Activated CD4-positive, alpha-beta memory T cell treated with anti-CD3 and anti-CD28 coated beads, Interleukin-2, amount 10 ng/mL, durations not matched to agents 7 days and 5 days (primary cell): ENCODE measurements around the gene FAM9C. TPM values are rescaled to one million over a fixed set of nuclear protein-coding genes. Genes with fewer than 3 reads are reported as not detected.
"Not testable (repeated sequence)": the region's sequence is repeated elsewhere in the genome, so short reads cannot be mapped to it uniquely, and the experiment has no call there.

Experiments used
- CTCF ChIA-PET: fragments of 350-600 bp; sonication (Branson Sonifier 250); formaldehyde crosslinking; loops from one replicate; lab custom pipeline; 2021; ENCODE audit warnings: antibody characterized with exemption, inconsistent platforms; lab: Charles Lee
- POLR2A ChIA-PET: fragments of 350-600 bp; sonication (Branson Sonifier 250); formaldehyde crosslinking; loops from one replicate; lab custom pipeline; 2021; ENCODE audit warnings: antibody characterized with exemption; lab: Charles Lee
- DNase-seq: peaks from one replicate; pipeline ENCODE4 v3.0.0-alpha.2; 2020
- H3K27ac Mint-ChIP-seq: one replicate; pipeline ENCODE4 v1.8.0; 2021; ENCODE audit warnings: mild to moderate bottlenecking, mixed read lengths
- H3K27me3 Mint-ChIP-seq: one replicate; pipeline ENCODE4 v1.8.0; 2021; ENCODE audit warnings: mixed read lengths
- H3K36me3 Mint-ChIP-seq: one replicate; pipeline ENCODE4 v1.8.0; 2021; ENCODE audit warnings: low read depth, mixed read lengths
- H3K4me1 Mint-ChIP-seq: one replicate; pipeline ENCODE4 v1.8.0; 2021; ENCODE audit warnings: mixed read lengths
- H3K4me3 Mint-ChIP-seq: one replicate; pipeline ENCODE4 v1.8.0; 2021; ENCODE audit warnings: mild to moderate bottlenecking, mixed read lengths
- H3K9me3 Mint-ChIP-seq: one replicate; pipeline ENCODE4 v1.8.0; 2021; ENCODE audit warnings: mixed read lengths
- total RNA-seq, 2 experiments: library from RNA; stranded (reverse); gene quantifications; one replicate each; pipeline ENCODE4 v1.2.3, GENCODE V29; 2021

The FAM9C gene
- total RNA-seq, 2 experiments from 2014 or later: not detected

GRCh38 chrX:13028871-13029636, 15.4 kb downstream of the FAM9C start:
- peaks cover 11% of the 10 kb centered on the region for H3K36me3 Mint-ChIP-seq
- H3K27me3 Mint-ChIP-seq: no peaks in the 10 kb centered on the region
- no peaks in the 10 kb centered on the region for H3K9me3 Mint-ChIP-seq
- no peak overlapping the region for H3K27ac Mint-ChIP-seq
- POLR2A ChIA-PET: interaction anchor here (1.0 to 1.4 kb wide), 2 partner anchors 15 to 53 kb away, joined by 3 read pairs; no protein-coding TSS in a partner anchor
- DNase-seq: no peak
- CTCF ChIA-PET: no interaction called here
- H3K4me1 Mint-ChIP-seq: peaks cover 57% of the 10 kb centered on the region
- H3K4me3 Mint-ChIP-seq: no peak overlapping the region

GRCh38 chrX:13026877-13027652, 17.4 kb downstream of the FAM9C start:
- Mint-ChIP-seq H3K9me3 (no peaks in the 10 kb centered on the region), H3K27ac (peak overlapping the region; percentile 56), H3K36me3 (peaks cover 11% of the 10 kb centered on the region), H3K4me1 (peaks cover 65% of the 10 kb centered on the region), H3K4me3 (no peak overlapping the region), H3K27me3 (no peaks in the 10 kb centered on the region)
- DNase-seq: no peak
- ChIA-PET POLR2A (interaction anchor here (0.8 to 1.4 kb wide), 6 partner anchors 14 to 65 kb away, joined by 3 to 5 read pairs (median 4); partner anchors contain the start of gene TMSB4X), CTCF (interaction anchor here (1.6 kb wide), 1 partner anchor 64 kb away, joined by 3 read pairs; no protein-coding TSS in a partner anchor)

GRCh38 chrX:13024986-13025385, 19.4 kb downstream of the FAM9C start:
- H3K27ac Mint-ChIP-seq: no peak overlapping the region
- H3K9me3 Mint-ChIP-seq: no peaks in the 10 kb centered on the region
- peaks cover 56% of the 10 kb centered on the region for H3K4me1 Mint-ChIP-seq
- DNase-seq: no peak
- no peak overlapping the region for H3K4me3 Mint-ChIP-seq
- no peaks in the 10 kb centered on the region for H3K27me3 Mint-ChIP-seq
- CTCF ChIA-PET: no interaction called here
- POLR2A ChIA-PET: interaction anchor here (0.6 to 2.5 kb wide), 2 partner anchors 47 to 52 kb away, joined by 3 to 13 read pairs; no protein-coding TSS in a partner anchor
- peaks cover 11% of the 10 kb centered on the region for H3K36me3 Mint-ChIP-seq

- DNase-seq: no peak
- Mint-ChIP-seq H3K4me1 (peaks cover 46% of the 10 kb centered on the region), H3K27ac (no peak overlapping the region), H3K36me3 (peaks cover 11% of the 10 kb centered on the region), H3K9me3 (no peaks in the 10 kb centered on the region), H3K27me3 (no peaks in the 10 kb centered on the region), H3K4me3 (no peak overlapping the region)
- CTCF ChIA-PET: no interaction called here
- POLR2A ChIA-PET: interaction anchor here (2.5 kb wide), 1 partner anchor 46 kb away, joined by 13 read pairs; no protein-coding TSS in a partner anchor
Observed at GRCh38 chrX:13023979-13024378, 20.4 kb downstream of the FAM9C start.

- Mint-ChIP-seq H3K9me3 (no peaks in the 10 kb centered on the region), H3K36me3 (peaks cover 11% of the 10 kb centered on the region), H3K4me1 (peaks cover 44% of the 10 kb centered on the region), H3K27me3 (no peaks in the 10 kb centered on the region), H3K4me3 (no peak overlapping the region), H3K27ac (no peak overlapping the region)
- ChIA-PET POLR2A (no interaction called here), CTCF (no interaction called here)
- no peak for DNase-seq
Observed at GRCh38 chrX:13023567-13023966, 20.9 kb downstream of the FAM9C start.

- Mint-ChIP-seq H3K4me1 (peaks cover 41% of the 10 kb centered on the region), H3K36me3 (peaks cover 11% of the 10 kb centered on the region), H3K9me3 (no peaks in the 10 kb centered on the region), H3K27me3 (no peaks in the 10 kb centered on the region), H3K4me3 (no peak overlapping the region), H3K27ac (no peak overlapping the region)
- POLR2A ChIA-PET: interaction anchor here (0.7 kb wide), 1 partner anchor 678 kb away, joined by 3 read pairs; no protein-coding TSS in a partner anchor
- CTCF ChIA-PET: no interaction called here
- no peak for DNase-seq
Observed at GRCh38 chrX:13022926-13023325, 21.5 kb downstream of the FAM9C start.

- H3K27me3 Mint-ChIP-seq, POLR2A ChIA-PET, H3K9me3 Mint-ChIP-seq, H3K27ac Mint-ChIP-seq, DNase-seq, CTCF ChIA-PET, H3K4me3 Mint-ChIP-seq, H3K36me3 Mint-ChIP-seq: not testable (repeated sequence)
- H3K4me1 Mint-ChIP-seq: peaks cover 49% of the 10 kb centered on the region
Observed at GRCh38 chrX:13016731-13017130, 27.7 kb downstream of the FAM9C start.

GRCh38 chrX:13015536-13016236, 28.7 kb downstream of the FAM9C start:
- peaks cover 55% of the 10 kb centered on the region for H3K4me1 Mint-ChIP-seq
- no peak overlapping the region for H3K27ac Mint-ChIP-seq
- ChIA-PET POLR2A (interaction anchor here (1.0 to 3.0 kb wide), 3 partner anchors 40 to 76 kb away, joined by 3 to 28 read pairs (median 3); no protein-coding TSS in a partner anchor), CTCF (no interaction called here)
- no peaks in the 10 kb centered on the region for H3K9me3 Mint-ChIP-seq
- DNase-seq: no peak
- no peak overlapping the region for H3K4me3 Mint-ChIP-seq
- no peaks in the 10 kb centered on the region for H3K27me3 Mint-ChIP-seq
- H3K36me3 Mint-ChIP-seq: peaks cover 6% of the 10 kb centered on the region

GRCh38 chrX:13014111-13015096, 30.0 kb downstream of the FAM9C start:
- POLR2A ChIA-PET: interaction anchor here (0.9 to 20.8 kb wide), 18 partner anchors 8 to 720 kb away, joined by 3 to 693 read pairs (median 4); partner anchors contain the start of genes FAM9C, OFD1, TMSB4X and TRAPPC2

GRCh38 chrX:13013363-13014110, 30.9 kb downstream of the FAM9C start:
- Mint-ChIP-seq H3K9me3 (no peaks in the 10 kb centered on the region), H3K27me3 (no peaks in the 10 kb centered on the region), H3K4me1 (peaks cover 66% of the 10 kb centered on the region), H3K36me3 (peaks cover 6% of the 10 kb centered on the region), H3K27ac (peak overlapping the region; percentile 84), H3K4me3 (peak overlapping the region; percentile 6)
- DNase-seq: no peak
- ChIA-PET CTCF (interaction anchor here (0.9 to 1.6 kb wide), 5 partner anchors 10 to 78 kb away, joined by 3 to 11 read pairs (median 5); no protein-coding TSS in a partner anchor), POLR2A (interaction anchor here (0.6 to 20.8 kb wide), 21 partner anchors 8 to 721 kb away, joined by 3 to 693 read pairs (median 4); partner anchors contain the start of genes FAM9C, OFD1, TMSB4X and TRAPPC2)

More at GRCh38 chrX:13014111-13015096, 30.0 kb downstream of the FAM9C start:
- H3K4me1 Mint-ChIP-seq: peaks cover 60% of the 10 kb centered on the region
- peaks cover 6% of the 10 kb centered on the region for H3K36me3 Mint-ChIP-seq
- no peak overlapping the region for H3K4me3 Mint-ChIP-seq
- peak overlapping the region; percentile 84 for H3K27ac Mint-ChIP-seq
- H3K9me3 Mint-ChIP-seq: no peaks in the 10 kb centered on the region
- CTCF ChIA-PET: interaction anchor here (0.9 to 1.6 kb wide), 5 partner anchors 11 to 77 kb away, joined by 3 to 11 read pairs (median 5); no protein-coding TSS in a partner anchor
- no peak for DNase-seq
- H3K27me3 Mint-ChIP-seq: no peaks in the 10 kb centered on the region

GRCh38 chrX:13010546-13010945, 33.9 kb downstream of the FAM9C start:
- peaks cover 2% of the 10 kb centered on the region for H3K36me3 Mint-ChIP-seq
- H3K27ac Mint-ChIP-seq: no peak overlapping the region
- ChIA-PET POLR2A (interaction anchor here (0.8 to 20.8 kb wide), 4 partner anchors 9 to 81 kb away, joined by 3 to 693 read pairs (median 40); partner anchors contain the start of gene TMSB4X), CTCF (no interaction called here)
- H3K27me3 Mint-ChIP-seq: no peaks in the 10 kb centered on the region
- DNase-seq: no peak
- H3K4me1 Mint-ChIP-seq: peaks cover 81% of the 10 kb centered on the region
- no peaks in the 10 kb centered on the region for H3K9me3 Mint-ChIP-seq
- H3K4me3 Mint-ChIP-seq: no peak overlapping the region
